ENCODE measurements around the gene FAAP20. TPM values are rescaled to one million over a fixed set of nuclear protein-coding genes. Genes with fewer than 3 reads are reported as not detected.
A peak's percentile ranks its signal among the peaks of the same experiment; 100 is the strongest.

Gene FAAP20
- total RNA-seq, 4 donors from 2014 or later, result 42.2 to 82.2 (median 50.2) TPM

DNA sequence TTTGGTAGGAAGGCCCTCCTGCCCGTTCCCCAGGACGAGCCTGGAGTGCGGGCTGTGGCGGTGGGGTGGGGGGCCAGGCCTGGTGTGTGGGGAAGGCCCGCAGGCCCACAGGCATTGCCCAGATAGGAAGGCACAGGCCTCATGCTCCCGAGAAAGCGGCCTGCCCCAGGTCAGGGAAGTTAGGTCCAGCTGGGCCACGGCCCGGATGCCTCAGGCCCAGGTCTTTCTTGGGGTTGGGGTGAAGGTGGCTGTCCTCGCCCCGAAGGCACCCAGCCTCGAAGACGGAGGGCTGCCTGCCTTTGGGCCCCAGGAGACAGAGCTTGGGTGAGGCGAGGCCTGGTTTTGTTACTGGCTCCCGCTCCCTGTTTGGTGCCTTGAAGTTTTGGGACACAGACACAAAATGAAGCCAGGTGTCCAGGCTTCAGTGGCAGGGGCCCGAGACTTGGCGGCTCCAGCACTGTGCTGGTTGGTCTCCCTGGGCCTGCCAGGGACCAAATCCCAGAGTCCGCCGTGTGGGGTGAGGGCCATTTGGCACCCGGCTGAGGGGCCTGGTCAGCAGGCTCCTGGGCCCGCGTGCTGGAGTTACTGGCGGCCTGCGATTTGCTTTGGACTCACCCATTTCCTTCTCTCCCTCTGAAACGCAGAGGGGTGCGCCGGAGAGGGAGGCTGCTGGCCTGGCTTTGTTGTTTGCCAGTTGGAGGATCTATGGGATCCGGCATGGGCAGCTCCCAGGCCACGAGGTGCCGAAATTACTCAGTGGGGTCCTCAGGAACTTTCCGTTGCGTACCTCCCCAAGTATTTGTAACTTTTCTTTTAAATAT, 35.5 kb upstream of the FAAP20 start:
- peaks cover 59 to 63% of the 10 kb centered on the region in 2 donors for H3K4me1 ChIP-seq
- peak overlapping the region in 2 of 3 donors; percentile 28 to 54 for H3K4me3 ChIP-seq (replicated peaks in 1 of 3)
- H3K27ac ChIP-seq, result peak overlapping the region; percentile 78 to 90 (median 86)
- no peaks in the 10 kb centered on the region for H3K36me3 ChIP-seq
- no peaks in the 10 kb centered on the region for H3K9me3 ChIP-seq
- intact Hi-C loops (cut with DNase I), result loop anchor here (5.0 kb wide), 1 partner anchor 87 kb away; no protein-coding TSS in a partner anchor
- 18 to 23% methylated on average over 21 to 28 of the region's 32 CpGs for WGBS, 2 donors
- TF ChIP-seq, protein P1, sequence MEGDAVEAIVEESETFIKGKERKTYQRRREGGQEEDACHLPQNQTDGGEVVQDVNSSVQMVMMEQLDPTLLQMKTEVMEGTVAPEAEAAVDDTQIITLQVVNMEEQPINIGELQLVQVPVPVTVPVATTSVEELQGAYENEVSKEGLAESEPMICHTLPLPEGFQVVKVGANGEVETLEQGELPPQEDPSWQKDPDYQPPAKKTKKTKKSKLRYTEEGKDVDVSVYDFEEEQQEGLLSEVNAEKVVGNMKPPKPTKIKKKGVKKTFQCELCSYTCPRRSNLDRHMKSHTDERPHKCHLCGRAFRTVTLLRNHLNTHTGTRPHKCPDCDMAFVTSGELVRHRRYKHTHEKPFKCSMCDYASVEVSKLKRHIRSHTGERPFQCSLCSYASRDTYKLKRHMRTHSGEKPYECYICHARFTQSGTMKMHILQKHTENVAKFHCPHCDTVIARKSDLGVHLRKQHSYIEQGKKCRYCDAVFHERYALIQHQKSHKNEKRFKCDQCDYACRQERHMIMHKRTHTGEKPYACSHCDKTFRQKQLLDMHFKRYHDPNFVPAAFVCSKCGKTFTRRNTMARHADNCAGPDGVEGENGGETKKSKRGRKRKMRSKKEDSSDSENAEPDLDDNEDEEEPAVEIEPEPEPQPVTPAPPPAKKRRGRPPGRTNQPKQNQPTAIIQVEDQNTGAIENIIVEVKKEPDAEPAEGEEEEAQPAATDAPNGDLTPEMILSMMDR (IDR thresholded peaks at IDR 0.05), result no peak
- no peak for TF ChIP-seq POLR2A (IDR thresholded peaks at IDR 0.05)
- no peaks in the 10 kb centered on the region for H3K27me3 ChIP-seq
- peak; percentile 47 for DNase-seq

DNA sequence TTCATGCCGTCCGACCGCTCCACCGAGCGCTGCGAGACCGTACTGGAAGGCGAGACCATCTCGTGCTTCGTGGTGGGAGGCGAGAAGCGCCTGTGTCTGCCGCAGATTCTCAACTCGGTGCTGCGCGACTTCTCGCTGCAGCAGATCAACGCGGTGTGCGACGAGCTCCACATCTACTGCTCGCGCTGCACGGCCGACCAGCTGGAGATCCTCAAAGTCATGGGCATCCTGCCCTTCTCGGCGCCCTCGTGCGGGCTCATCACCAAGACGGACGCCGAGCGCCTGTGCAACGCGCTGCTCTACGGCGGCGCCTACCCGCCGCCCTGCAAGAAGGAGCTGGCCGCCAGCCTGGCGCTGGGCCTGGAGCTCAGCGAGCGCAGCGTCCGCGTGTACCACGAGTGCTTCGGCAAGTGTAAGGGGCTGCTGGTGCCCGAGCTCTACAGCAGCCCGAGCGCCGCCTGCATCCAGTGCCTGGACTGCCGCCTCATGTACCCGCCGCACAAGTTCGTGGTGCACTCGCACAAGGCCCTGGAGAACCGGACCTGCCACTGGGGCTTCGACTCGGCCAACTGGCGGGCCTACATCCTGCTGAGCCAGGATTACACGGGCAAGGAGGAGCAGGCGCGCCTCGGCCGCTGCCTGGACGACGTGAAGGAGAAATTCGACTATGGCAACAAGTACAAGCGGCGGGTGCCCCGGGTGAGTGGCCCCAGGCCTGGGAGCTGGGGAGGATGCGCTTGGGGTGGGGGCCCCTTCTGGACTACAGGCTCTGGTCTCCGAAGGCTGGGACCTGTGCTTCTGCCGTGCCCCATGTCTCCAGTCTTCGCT, 34.7 kb upstream of the FAAP20 start:
- 0 to 40% methylated on average over 2 to 21 of the region's 77 CpGs for WGBS, 2 donors
- H3K4me1 ChIP-seq, result peaks cover 50 to 54% of the 10 kb centered on the region in 2 donors

DNA sequence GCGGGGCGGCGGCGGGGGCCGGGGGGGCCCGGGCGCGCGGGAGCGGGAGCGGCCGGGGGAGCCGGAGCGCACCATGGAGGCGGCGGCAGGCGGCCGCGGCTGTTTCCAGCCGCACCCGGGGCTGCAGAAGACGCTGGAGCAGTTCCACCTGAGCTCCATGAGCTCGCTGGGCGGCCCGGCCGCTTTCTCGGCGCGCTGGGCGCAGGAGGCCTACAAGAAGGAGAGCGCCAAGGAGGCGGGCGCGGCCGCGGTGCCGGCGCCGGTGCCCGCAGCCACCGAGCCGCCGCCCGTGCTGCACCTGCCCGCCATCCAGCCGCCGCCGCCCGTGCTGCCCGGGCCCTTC, 34.1 kb upstream of the FAAP20 start:
- no peak for TF ChIP-seq POLR2A (IDR thresholded peaks at IDR 0.05)
- TF ChIP-seq, protein P1 (IDR thresholded peaks at IDR 0.05), result no peak
- no peaks in the 10 kb centered on the region for H3K9me3 ChIP-seq
- H3K4me3 ChIP-seq (replicated peaks in 1 of 3), result peak overlapping the region; percentile 15 to 54 (median 28)
- peak overlapping the region; percentile 78 to 90 (median 86) for H3K27ac ChIP-seq
- H3K27me3 ChIP-seq, result no peaks in the 10 kb centered on the region
- intact Hi-C loops (cut with DNase I), result no loop called here
- H3K36me3 ChIP-seq, result no peaks in the 10 kb centered on the region
- DNase-seq, result peak; percentile 45 to 57
- H3K4me1 ChIP-seq, result peaks cover 45 to 48% of the 10 kb centered on the region in 2 donors
- WGBS, 2 donors, result 0% methylated on average over 4 to 13 of the region's 50 CpGs

More for the DNA sequence above, 34.7 kb upstream of the FAAP20 start:
- peak; percentile 89 to 92 for DNase-seq
- H3K27me3 ChIP-seq, result no peaks in the 10 kb centered on the region
- no peaks in the 10 kb centered on the region for H3K9me3 ChIP-seq
- intact Hi-C loops (cut with DNase I), result no loop called here
- H3K36me3 ChIP-seq, result no peaks in the 10 kb centered on the region
- peak overlapping the region; percentile 78 to 90 (median 86) for H3K27ac ChIP-seq
- peak overlapping the region; percentile 15 to 54 (median 28) for H3K4me3 ChIP-seq (replicated peaks in 1 of 3)
- TF ChIP-seq, protein P1 (IDR thresholded peaks at IDR 0.05), result peak in 1 of 6 experiments; percentile 8
- no peak for TF ChIP-seq POLR2A (IDR thresholded peaks at IDR 0.05)

DNA sequence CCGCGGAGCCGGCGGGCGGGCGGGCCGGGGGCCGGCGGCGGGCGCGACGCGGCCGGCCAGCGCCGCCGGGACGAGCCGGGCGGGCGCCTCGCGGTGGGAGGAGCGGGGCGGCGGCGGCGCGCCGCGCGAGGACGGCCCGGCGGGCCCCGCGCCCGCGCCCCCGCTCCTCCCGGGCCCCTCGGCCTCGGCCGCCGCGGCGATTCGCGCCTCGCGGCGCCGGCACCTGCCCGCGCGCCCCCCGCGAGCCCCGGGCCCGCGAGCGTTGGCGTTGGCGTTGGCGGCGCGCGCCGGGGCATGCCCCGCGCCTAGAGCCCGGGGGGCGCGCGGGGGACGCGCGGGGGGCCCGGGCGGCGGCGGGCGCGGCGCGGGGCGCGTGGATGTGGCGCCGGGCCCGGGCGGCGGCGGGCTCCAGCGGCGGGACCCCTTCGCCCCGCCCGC, 33.6 kb upstream of the FAAP20 start, which contains the start of gene SKI:
SKI (plus strand) TSS at position 163 of the 438 bp plus-strand sequence. CDS start 448 bp downstream, outside the sequence.
- no CpG with 5 or more reads among the region's 100 CpGs for WGBS, 2 donors
- Histone ChIP-seq H3K27ac (peak within 1 kb of the TSS; percentile 96 to 99 (median 97)), H3K4me3 (replicated peaks in 1 of 3) (peak within 1 kb of the TSS; percentile 15 to 85 (median 75)), H3K36me3 (no peaks in the 10 kb centered on the region), H3K27me3 (no peaks in the 10 kb centered on the region), H3K4me1 (peaks cover 40 to 43% of the 10 kb centered on the region in 2 donors), H3K9me3 (no peaks in the 10 kb centered on the region)
- intact Hi-C loops (cut with DNase I), result no loop called here
- DNase-seq, result no peak
- TF ChIP-seq, protein P1 (IDR thresholded peaks at IDR 0.05), result no peak
- no peak for TF ChIP-seq POLR2A (IDR thresholded peaks at IDR 0.05)
